GM10266 (cell line): Measurements from ENCODE around the gene PITPNM1.

Experiments used
- DNase-seq: peaks from one replicate; pipeline ENCODE4 v3.0.0; 2012; ENCODE audit errors: extremely low spot score
- TF ChIP-seq, protein P1 (sequence below): IDR thresholded peaks from 2 replicates; pipeline ENCODE4 v1.5.1; 2012; ENCODE audit warnings: mild to moderate bottlenecking, low read depth; ENCODE audit not compliant: control insufficient read depth, insufficient read depth; ENCODE audit errors: missing control alignments

PITPNM1 gene

DNA sequence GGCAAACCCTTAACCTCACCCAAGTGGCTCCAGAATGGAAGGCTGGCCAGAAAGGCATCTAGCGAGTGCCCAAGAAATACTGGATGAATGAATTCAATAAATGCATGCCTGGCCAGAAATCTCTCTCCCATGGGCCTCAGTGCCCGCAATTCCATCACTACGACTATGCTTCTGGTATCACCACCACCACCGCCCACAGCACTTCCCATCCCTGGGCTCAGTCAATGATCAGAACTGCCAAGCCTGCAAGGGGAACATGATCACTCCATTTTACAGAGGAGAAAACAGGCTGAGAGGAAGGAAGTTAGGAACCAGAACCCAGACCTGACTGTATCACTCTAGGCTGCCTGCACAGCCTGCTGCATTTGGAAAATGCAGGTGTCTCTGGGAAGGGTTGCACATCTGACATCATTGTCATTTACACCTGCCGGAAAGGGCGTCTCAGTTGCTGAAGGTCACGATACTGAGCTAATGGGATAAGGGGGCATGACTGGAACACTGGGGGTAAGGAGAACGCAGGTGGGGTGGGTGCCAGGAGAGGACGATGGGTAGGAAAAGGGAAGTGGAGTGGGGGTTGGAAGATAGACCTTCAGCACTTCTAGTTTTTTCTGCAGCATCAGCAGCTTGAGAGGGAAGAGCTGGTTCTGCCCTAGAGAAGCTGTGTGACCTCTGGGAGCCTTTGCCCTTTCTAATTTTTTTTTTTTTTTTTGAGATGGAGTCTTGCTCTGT, 55.9 kb downstream of the PITPNM1 start:
- TF ChIP-seq, protein P1, sequence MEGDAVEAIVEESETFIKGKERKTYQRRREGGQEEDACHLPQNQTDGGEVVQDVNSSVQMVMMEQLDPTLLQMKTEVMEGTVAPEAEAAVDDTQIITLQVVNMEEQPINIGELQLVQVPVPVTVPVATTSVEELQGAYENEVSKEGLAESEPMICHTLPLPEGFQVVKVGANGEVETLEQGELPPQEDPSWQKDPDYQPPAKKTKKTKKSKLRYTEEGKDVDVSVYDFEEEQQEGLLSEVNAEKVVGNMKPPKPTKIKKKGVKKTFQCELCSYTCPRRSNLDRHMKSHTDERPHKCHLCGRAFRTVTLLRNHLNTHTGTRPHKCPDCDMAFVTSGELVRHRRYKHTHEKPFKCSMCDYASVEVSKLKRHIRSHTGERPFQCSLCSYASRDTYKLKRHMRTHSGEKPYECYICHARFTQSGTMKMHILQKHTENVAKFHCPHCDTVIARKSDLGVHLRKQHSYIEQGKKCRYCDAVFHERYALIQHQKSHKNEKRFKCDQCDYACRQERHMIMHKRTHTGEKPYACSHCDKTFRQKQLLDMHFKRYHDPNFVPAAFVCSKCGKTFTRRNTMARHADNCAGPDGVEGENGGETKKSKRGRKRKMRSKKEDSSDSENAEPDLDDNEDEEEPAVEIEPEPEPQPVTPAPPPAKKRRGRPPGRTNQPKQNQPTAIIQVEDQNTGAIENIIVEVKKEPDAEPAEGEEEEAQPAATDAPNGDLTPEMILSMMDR = no peak
- no peak for DNase-seq

DNA sequence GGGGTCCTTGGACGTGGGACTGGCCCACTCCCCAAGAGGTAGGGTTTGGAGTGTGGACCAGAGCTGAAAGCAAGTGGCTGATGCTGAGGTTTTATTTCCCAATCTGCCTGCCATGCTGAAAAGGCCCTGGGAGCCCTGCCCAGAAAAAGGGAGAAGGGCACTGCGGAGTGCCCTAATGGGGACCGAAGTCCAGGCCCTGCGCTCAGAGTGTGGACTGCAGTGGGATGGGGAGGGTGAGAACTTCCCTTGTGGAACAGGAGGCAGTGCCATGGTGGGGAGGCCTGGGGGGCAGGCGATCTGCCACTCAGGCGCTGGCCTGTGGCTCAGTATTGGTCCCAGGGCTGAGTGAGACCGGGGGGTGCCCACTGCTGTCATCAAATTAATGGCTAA, 56.9 kb downstream of the PITPNM1 start:
- DNase-seq = no peak
- TF ChIP-seq, protein P1 = no peak

DNA sequence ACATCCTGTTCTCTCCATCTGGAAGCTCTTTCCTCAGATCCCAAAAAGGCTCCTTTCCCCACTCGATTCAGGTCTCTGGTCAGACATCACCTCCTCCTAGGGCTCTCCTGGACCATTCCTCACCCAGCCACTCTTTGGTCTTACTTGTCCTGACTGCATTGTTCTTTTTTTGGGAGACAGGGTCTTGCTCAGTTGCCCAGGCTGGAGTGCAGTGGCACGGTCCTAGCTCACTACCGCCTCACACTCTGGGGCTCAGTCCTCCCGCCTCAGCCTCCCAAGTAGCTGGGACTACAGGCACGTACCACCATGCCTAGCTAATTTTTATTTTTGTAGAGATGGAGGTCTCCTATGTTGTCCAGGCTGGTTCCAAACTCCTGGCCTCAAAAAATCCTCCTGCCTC, 59.6 kb downstream of the PITPNM1 start:
- no peak for DNase-seq
- TF ChIP-seq, protein P1 = no peak

DNA sequence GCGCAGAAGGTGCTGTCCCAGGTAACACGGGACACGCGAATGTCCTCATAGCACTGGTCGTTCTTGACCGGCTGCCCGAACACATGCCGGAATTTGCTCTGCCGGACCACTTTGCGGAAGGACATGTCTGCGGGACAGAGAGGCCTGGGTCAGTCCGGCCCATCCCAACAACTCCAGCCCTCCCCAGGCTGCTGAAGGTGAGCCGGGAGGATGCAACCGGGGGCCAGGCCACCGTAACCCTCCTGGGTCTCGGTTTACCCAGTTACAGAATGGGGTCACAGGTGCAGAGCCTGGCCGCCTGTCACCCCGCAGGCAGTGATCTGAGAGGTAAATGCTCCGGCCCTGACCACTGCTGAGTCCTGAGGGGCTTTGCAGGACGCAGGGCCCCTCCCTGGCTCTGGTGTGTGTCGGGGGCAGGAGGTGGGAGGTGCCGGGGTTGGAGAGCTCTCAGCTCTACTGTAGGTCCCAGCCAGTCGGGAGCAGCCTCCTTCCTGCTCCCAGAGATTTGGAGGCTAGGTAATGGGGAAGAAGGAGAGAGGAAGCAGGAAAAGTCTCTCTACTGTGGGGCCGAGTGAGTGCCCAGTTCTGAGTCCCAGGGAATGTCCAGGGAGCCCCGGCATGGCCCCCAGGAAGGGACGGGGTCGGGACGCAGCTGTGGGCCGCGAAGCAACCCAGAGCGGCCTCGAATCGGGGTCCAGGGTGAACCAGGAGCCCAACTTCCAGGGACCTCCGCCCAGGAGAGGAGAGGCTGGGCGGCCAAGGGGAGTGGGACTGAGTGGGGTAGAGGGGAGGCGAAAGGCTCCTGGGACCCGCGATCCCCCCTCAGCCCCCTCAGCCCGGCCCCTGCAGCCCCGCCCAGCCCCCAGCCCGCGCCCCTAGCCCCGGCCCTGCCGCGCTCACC, 62.4 kb downstream of the PITPNM1 start:
- TF ChIP-seq, protein P1 = no peak

More for the DNA sequence above, 62.4 kb downstream of the PITPNM1 start:
- no peak for DNase-seq
